NB4 (cell line): ENCODE data around the gene PHLDB1.

Experiments used
- CTCF ChIP-seq: IDR thresholded peaks from one replicate; pipeline ENCODE4 v1.5.1; 2012; ENCODE audit warnings: low read depth, low read length
- MAX ChIP-seq: IDR thresholded peaks from 2 replicates; pipeline ENCODE4 v1.6.1; 2011; ENCODE audit warnings: low read depth, low read length
- POLR2A ChIP-seq: IDR thresholded peaks from 2 replicates; pipeline ENCODE4 v1.6.1; 2011; ENCODE audit warnings: mild to moderate bottlenecking; ENCODE audit not compliant: insufficient read length; ENCODE audit errors: extremely low read depth

- TF ChIP-seq CTCF, result no peak
- no peak for TF ChIP-seq POLR2A
- no peak for TF ChIP-seq MAX
Observed at GRCh38 chr11:118687906-118688305, 80.5 kb downstream of the PHLDB1 start.
